Mammary epithelial cell (primary cell): ENCODE results near the gene TSPAN18.

Experiments
- CTCF ChIP-seq, 2 donors: IDR thresholded peaks in 1 of 2; conservative IDR thresholded peaks in 1 of 2; 2 replicates each; pipeline ENCODE4 v1.5.1; 2011 to 2012; ENCODE audit warnings: inconsistent platforms in 2 of 2, low read length in 2 of 2, mild to moderate bottlenecking in 2 of 2, control low read depth in 1 of 2, low read depth in 1 of 2; ENCODE audit not compliant: insufficient read depth in 1 of 2; ENCODE audit errors: extremely low read depth in 1 of 2
- EZH2 ChIP-seq: IDR thresholded peaks from 2 replicates; pipeline ENCODE4 v1.6.1; 2012; ENCODE audit warnings: low read length, inconsistent platforms, borderline replicate concordance

GRCh38 chr11:44976576-44976975 is 249.8 kb downstream of the TSPAN18 start:
- TF ChIP-seq CTCF (conservative IDR thresholded peaks at IDR 0.05 in 1 of 2, IDR thresholded peaks at IDR 0.05 in 1 of 2; ENCODE audit: extremely low read depth in 1 of 2, insufficient read depth in 1 of 2, low read depth in 1 of 2, low read length in 2 of 2) (no peak), EZH2 (no peak)
